Esophagus muscularis mucosa (tissue), 4 donors: ENCODE results near the gene TRIM9. TPM values are rescaled to one million over a fixed set of nuclear protein-coding genes. Genes with fewer than 3 reads are reported as not detected.

ENCODE experiments used
- DNase-seq: peaks from one replicate; pipeline ENCODE4 v3.0.0-alpha.2; 2017; ENCODE audit errors: extremely low spot score
- H3K27ac ChIP-seq, 4 donors: fragments of 200-600 bp; sonication (generic); replicated peaks in 1 of 4; 1 replicate in 3 of 4; 2 replicates in 1 of 4; pipeline ENCODE4 v1.5.1; 2016 to 2019; ENCODE audit warnings: mild to moderate bottlenecking in 1 of 4
- H3K27me3 ChIP-seq, 4 donors: fragments of 200-600 bp; sonication (generic); one replicate each; pipeline versions ENCODE4 v1.5.1 to v1.6.0; 2016 to 2019
- H3K36me3 ChIP-seq, 4 donors: fragments of 200-600 bp; sonication (generic); one replicate each; pipeline ENCODE4 v1.5.1; 2016 to 2019
- H3K4me1 ChIP-seq, 4 donors: fragments of 200-600 bp; sonication (generic); one replicate each; pipeline ENCODE4 v1.5.1; 2016 to 2019
- H3K4me3 ChIP-seq, 4 donors: fragments of 200-600 bp; sonication (generic); 1 replicate in 2 of 4; 2 replicates in 2 of 4; pipeline ENCODE4 v1.5.1; 2016 to 2019; ENCODE audit warnings: mild to moderate bottlenecking in 4 of 4, moderate library complexity in 1 of 4
- H3K9me3 ChIP-seq, 4 donors: fragments of 200-600 bp; sonication (generic); 1 replicate in 3 of 4; 2 replicates in 1 of 4; pipeline ENCODE4 v1.5.1; 2016 to 2019
- CTCF ChIP-seq, 3 experiments: fragments of 200-600 bp in 2 of 3; fragments of 450-650 bp in 1 of 3; sonication (generic) in 2 of 3; IDR thresholded peaks; one replicate each; pipeline ENCODE4 v1.5.1; 2017 to 2019; ENCODE audit warnings: antibody characterized with exemption in 3 of 3, mild to moderate bottlenecking in 2 of 3, moderate library complexity in 1 of 3
- EP300 ChIP-seq: sonication (generic); formaldehyde crosslinking; IDR thresholded peaks from one replicate; pipeline ENCODE4 v1.6.1; 2017; ENCODE audit warnings: antibody characterized with exemption
- POLR2A ChIP-seq: fragments of 450-650 bp; IDR thresholded peaks from one replicate; pipeline ENCODE4 v1.6.1; 2017; ENCODE audit warnings: antibody characterized with exemption, moderate library complexity, mild to moderate bottlenecking, low read depth
- POLR2AphosphoS5 ChIP-seq, 2 donors: sonication (generic); formaldehyde crosslinking; IDR thresholded peaks; one replicate each; pipeline ENCODE4 v1.6.1; 2017; ENCODE audit warnings: antibody characterized with exemption in 2 of 2
- WGBS: methylation state at CpG from one replicate; pipeline ENCODE4 v1.1.5; 2018; 5-methylcytosine and 5-hydroxymethylcytosine counted together
- intact Hi-C: fragments of 100-400 bp; cut with DNase I; formaldehyde crosslinking; loops from one replicate; pipeline ENCODE4 v1.15.1; 2023
- total RNA-seq, 4 donors: library from RNA; depleted of rRNA; stranded (reverse); fragments of >200 nt; gene quantifications; one replicate each; pipeline versions ENCODE4 v1.1.0 to v1.2.1, GENCODE V29; 2016

Gene TRIM9
- total RNA-seq, 4 donors from 2014 or later, result 0.58 to 1.7 (median 0.76) TPM

DNA sequence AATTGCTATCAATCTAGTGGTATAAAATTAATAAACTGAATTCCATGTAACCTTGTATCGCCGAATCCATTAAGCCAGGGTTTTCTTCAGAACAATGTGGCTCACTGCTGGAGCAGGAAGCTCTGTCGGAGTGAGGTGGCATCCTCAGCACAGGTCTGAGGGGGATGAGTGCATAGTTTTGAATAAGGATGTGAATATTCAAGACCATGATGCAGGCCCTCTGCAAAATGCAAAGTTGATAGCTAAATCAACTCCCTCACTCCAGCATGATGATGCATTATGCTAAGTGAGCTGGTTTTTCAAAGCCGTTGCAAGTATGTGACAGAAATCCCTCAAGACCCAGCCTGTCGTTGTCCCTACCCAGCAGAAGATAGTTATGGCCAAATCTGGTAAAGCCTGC, 53.0 kb downstream of the TRIM9 start:
- Histone ChIP-seq H3K4me1 (no peaks in the 10 kb centered on the region), H3K27me3 (no peaks in the 10 kb centered on the region), H3K9me3 (no peaks in the 10 kb centered on the region), H3K27ac (no peak overlapping the region), H3K4me3 (no peak overlapping the region), H3K36me3 (no peaks in the 10 kb centered on the region)
- 80% methylated on average over 5 of the region's 5 CpGs for WGBS
- DNase-seq, result no peak
- intact Hi-C loops, result no loop called here
- no peak for TF ChIP-seq CTCF (IDR thresholded peaks at IDR 0.05)
- TF ChIP-seq POLR2A, result no peak

- WGBS, result 79% methylated on average over 5 of the region's 5 CpGs
- Histone ChIP-seq H3K27ac (no peak overlapping the region), H3K27me3 (no peaks in the 10 kb centered on the region), H3K4me1 (no peaks in the 10 kb centered on the region), H3K36me3 (no peaks in the 10 kb centered on the region), H3K9me3 (no peaks in the 10 kb centered on the region), H3K4me3 (no peak overlapping the region)
- intact Hi-C loops, result no loop called here
- no peak for DNase-seq
- no peak for TF ChIP-seq CTCF (IDR thresholded peaks at IDR 0.05)
- no peak for TF ChIP-seq EP300
- no peak for TF ChIP-seq POLR2A
- TF ChIP-seq POLR2AphosphoS5 (IDR thresholded peaks at IDR 0.05), result no peak
Observed at GRCh38 chr14:51041108-51041531, 53.8 kb downstream of the TRIM9 start.

DNA sequence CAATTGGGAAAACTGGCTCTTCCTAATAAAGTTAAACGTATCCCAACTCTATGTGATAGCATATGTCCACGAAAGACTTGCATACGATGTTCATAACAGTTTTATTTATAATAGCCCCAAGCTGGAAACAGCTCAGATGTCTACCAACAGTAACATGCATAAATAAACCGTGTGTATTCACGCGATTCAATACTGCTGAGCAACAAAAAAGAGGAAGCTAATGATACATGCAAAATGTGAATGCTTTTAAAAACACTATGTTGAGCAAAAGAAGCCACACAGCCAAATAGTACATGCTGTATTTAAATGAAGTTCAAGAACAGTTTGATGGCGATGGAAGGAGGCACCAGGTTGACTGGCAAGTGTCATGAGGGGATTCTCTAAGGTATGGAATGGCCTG, 55.7 kb downstream of the TRIM9 start:
- Histone ChIP-seq H3K27ac (no peak overlapping the region), H3K9me3 (no peaks in the 10 kb centered on the region), H3K36me3 (no peaks in the 10 kb centered on the region), H3K27me3 (no peaks in the 10 kb centered on the region), H3K4me1 (no peaks in the 10 kb centered on the region), H3K4me3 (no peak overlapping the region)
- WGBS, result 88% methylated on average over 7 of the region's 7 CpGs
- DNase-seq, result no peak
- no peak for TF ChIP-seq POLR2A
- TF ChIP-seq CTCF (IDR thresholded peaks at IDR 0.05), result no peak
- TF ChIP-seq EP300, result no peak
- no peak for TF ChIP-seq POLR2AphosphoS5 (IDR thresholded peaks at IDR 0.05)
- intact Hi-C loops, result no loop called here

DNA sequence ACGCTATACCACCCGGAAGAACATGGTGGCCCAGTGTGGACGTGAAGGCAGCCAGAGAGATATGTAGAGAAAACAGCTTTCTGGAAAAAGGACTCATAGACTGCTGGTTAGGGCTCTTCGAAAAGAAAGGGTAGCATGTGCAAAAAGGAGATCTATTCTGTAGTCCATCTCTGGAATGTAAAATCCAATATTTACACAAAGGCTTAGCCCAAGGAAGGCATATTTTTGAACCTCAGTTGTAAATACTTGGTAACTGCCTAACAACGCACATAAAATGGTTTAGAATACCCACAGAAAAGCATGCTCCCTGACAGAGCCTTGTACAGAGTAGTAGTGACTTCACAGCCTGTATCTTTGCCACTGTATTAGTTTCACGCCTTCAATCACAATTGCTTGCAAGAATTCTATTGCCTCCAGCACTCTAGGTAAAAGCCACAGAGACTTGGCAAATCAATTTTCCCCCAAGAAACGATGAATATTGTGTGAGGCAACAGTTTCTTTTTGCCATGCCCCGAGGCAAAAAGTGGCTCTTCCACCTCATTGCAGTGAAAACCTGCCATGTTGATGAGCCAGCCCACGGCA, 59.2 kb downstream of the TRIM9 start:
- Histone ChIP-seq H3K27me3 (no peaks in the 10 kb centered on the region), H3K4me3 (no peak overlapping the region), H3K4me1 (no peaks in the 10 kb centered on the region), H3K9me3 (no peaks in the 10 kb centered on the region), H3K36me3 (no peaks in the 10 kb centered on the region), H3K27ac (no peak overlapping the region)
- no peak for DNase-seq
- TF ChIP-seq CTCF (IDR thresholded peaks at IDR 0.05), result no peak
- intact Hi-C loops, result no loop called here
- WGBS, result 81% methylated on average over 9 of the region's 9 CpGs
